ENCODE results near the gene EGFLAM.
A peak's percentile ranks its signal among the peaks of the same experiment; 100 is the strongest.

Gene EGFLAM

DNA sequence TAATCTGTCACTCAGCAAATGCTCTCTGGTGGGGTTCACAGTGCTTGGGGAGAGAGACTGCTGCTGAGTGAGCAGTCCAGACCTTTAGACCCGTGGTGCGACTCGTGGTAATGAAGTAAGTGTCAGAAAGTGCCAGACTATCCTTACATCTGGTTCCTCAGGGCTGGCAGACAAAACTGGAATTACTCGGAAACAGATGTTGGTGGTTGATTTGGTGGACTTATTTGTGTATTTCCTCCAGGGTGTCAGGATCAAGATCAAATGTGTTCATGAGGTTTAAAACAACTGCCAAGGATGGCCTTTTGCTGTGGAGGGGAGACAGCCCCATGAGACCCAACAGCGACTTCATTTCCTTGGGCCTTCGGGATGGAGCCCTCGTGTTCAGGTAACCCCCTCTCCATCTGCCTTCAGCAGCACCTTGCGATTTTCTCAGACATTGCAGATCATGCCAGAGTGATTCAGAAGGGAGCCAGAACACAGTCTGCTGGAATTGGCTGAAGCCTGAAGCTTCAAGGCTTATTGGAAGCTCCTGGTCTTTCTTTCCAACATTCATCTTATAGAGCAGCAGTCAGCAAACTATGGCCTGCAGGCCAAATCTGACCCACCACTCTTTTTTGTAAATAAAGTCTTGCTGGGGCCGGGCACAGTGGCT lies 192.8 kb downstream of the EGFLAM start:
- DNase-seq, result no peak

- no peak for DNase-seq
These were observed 193.8 kb downstream of the EGFLAM start for GRCh38 chr5:38452201-38452600.

DNA sequence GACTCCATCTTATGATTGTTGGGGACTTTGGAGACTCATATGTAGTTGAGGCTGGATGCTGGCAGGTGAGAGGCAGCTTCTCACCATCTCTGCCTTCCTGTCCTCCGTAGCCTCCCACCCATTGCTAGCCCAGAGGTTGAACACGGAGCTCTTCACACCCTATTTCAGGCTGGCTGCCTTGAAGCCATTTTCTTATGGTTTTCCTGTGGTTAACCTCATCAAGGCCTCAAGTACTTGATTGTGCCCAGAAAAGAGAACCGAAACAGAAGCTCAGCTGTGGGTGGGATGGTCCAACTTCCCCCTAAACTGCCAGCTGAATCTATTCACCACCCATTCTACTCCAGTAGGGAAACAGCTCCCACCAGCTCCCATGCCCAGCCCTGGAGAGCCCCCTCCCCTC lies 195.1 kb downstream of the EGFLAM start:
- DNase-seq, result no peak

DNA sequence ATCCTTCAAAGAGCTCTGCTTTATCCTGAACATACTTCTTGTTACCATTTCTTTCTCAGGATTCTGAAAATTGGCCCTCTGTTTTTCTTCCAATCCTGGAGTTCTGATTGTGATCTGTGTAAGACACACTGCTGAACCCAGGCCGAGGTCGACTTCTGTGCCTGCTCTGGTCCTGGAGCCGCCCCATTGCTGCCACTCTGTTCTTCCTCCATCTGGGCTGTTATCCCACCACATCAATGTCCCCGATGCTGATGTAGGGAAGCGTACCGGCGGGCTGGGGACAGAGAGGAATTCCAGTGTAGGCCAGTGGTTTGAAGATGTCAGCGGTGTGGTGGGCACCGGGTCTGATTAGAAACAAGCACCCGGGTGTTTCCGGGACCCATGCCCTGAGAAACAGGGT lies 195.6 kb downstream of the EGFLAM start:
- no peak for DNase-seq

DNA sequence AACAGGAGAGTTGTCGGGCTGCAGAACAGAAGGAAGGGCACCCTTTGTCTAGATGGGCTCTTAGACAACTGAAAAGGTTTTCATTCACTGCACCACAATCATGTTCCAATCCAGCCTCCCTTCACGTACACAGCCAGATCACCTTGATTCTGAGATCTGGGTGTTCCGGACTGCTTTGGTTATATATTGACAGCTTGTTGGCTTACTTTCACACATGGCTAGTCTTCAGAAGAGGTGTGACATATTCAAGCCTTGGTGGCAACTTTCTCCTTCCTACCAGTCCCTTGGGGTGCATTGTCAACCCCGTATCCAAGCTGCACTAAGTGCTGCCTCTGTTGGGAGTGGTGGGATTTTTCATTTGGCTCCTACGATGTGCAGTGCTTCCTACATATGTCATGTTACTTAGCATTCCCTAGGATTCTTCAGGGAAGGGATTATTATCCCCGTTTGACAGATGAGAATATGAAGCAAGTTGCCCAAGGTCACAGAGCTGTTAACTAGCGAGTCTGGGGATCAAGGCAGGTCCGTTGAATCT lies 197.5 kb downstream of the EGFLAM start:
- DNase-seq, result no peak

DNA sequence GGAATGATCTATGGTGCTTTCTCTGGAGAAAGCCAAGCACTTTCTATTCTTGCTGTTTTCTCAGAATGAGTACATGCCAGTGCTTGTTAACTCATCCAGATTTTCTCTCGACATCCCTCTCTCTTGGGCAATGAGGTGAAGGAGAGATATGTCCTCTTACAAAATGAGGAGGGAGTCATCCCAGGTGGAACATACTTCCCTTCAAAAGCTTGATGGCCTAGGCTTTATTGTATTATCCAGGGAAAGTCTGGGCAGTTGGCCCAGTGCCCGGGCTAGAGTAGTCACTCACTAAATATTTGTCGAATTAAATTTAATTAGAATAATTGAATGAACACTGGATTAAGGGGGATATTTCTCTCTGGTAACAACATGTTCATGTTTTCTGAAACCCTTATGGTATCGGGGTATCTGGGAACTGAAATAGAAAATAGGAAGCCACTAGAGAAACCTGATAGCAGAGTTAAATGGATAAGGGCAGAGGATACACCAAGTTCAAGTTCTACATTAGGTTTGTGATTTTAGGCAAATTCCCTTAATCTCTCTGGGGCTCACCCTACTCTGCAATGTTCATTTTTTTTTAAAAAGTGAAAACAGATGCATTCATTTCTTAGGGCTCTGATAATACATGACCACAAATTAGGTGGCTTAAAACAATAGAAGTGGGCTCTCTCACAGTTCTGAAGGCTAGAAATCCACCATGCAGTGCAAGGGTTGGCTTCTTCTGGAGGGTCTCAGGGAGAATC lies 198.5 kb downstream of the EGFLAM start:
- no peak for DNase-seq

- DNase-seq, result no peak
These were observed 199.8 kb downstream of the EGFLAM start for GRCh38 chr5:38458174-38458573.

DNA sequence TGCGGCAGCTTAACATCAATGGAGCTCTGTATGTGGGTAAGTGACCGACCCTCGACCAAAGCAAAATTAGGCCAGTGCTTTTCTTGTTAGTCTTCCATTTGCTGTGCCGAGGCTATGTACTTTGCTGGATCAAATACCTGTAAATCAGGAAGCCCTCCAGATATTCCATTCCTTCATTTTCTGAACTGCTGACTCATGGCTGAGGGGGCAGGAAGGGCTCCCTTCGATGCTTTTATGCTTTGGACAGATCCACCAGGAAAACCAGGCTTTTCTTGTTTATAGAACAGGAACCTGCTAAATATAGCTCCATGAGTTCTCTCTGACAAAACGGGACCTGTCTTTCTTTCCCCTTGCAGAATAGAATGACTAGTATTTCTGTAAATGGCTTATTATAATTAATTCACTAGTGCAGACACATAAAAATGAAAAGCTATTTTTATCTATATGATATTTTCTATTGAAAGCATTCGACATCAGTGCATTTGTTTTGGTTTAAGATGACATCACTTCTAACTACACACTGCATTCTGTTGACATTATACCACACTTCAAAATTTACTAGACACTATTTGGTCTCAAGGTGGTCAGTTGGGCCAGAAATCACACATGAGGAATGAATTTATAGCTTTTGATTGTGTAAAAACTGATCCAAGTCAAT lies 204.7 kb downstream of the EGFLAM start:
- DNase-seq, result no peak

DNA sequence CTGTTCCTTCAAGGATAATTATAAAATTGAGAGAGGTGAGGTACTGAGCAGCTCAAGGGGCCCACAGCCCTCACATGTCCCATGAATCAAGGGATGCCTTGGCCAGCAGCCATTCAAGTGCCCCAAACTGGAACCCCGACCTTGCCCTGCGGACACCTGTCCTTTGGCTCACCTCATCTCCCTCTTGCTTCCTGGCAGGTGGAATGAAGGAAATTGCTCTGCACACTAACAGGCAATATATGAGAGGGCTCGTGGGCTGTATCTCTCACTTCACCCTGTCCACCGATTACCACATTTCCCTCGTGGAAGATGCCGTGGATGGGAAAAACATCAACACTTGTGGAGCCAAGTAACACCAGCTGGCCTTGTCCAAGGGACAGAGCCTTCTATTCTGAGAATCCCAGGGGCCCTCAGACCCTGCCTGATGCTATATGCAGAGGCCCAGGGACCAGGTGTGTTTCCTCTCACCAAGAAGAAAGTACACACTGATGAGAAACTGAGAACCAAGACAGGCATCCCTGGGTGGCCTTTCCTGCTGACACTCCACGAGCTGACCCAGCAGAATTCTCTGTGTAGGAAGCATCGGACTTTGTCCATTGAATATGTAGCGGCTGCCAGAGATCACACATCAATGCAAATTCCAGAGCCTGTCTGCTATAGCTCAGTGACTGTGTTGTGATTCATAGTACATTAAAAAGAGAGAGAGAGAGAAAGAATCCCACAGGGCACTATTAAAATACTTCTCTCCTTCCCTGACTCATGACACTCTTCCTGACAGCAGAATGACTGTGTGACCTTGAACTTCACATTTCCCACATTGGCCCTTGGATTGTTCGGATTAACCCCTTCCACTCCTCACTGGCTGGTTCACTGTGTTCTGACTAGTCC lies 205.5 kb downstream of the EGFLAM start:
- no peak for DNase-seq

DNA sequence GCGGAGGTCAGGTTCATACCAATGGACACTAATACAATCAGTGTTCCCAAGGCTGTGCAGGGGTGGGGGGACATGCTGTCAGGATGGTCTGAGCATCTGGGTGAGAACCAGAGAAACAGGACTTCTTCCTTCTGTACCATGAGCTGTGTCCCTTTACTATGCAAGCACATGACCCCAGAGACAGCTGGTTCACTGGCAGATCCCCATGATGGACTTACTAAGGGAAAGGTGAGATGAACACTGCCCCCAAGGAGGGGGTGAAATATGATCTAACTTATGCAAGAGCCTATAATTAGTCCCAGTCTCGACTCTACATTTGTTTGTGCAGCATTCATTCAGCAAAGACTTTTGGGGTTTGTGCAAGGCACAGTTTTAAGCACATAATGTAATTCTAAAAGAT lies 206.7 kb downstream of the EGFLAM start:
- peak; percentile 71 for DNase-seq

GRCh38 chr5:38465702-38466423 lies 207.5 kb downstream of the EGFLAM start:
- no peak for DNase-seq

DNA sequence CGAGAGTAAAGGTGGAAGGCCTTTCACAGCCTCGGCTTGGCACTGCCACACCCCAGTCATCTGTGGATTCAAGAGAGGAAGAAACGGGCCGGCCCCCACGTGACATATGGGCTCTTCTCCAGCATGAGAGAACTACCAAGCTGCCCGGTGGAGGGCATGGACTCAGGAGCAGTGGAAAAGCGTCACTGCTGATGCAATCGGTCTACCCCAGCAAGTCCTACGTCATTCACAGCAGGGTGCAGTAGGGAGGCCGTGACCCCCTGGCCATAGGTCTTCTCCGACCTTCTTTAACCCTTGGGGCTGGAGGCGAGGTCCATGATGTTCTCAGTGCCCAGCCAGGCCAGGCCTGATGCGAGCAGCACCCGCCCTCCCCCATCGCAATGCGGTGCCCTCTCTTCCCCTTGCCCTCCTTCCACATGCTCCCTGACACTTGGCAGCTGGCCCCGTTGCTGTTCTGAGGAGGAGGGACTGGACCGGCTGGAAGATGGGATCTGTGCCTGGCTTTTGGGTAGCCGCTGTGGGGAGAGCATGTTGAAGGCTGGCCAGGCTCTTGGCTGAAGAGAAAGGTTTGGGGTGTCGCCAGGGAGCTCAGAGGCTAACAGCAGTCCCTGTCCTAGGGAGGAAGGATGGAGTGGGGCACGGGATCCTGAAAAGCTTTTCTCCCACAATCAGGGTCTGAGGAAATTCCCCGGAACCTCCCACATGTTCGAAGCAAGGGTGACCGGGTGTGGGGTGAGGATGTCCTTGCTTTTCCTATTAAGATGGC lies 208.2 kb downstream of the EGFLAM start:
- DNase-seq, result no peak

- DNase-seq, result no peak
These were observed 209.1 kb downstream of the EGFLAM start for GRCh38 chr5:38467353-38468040.

- no peak for DNase-seq
These were observed 209.9 kb downstream of the EGFLAM start for GRCh38 chr5:38468202-38468673.

DNA sequence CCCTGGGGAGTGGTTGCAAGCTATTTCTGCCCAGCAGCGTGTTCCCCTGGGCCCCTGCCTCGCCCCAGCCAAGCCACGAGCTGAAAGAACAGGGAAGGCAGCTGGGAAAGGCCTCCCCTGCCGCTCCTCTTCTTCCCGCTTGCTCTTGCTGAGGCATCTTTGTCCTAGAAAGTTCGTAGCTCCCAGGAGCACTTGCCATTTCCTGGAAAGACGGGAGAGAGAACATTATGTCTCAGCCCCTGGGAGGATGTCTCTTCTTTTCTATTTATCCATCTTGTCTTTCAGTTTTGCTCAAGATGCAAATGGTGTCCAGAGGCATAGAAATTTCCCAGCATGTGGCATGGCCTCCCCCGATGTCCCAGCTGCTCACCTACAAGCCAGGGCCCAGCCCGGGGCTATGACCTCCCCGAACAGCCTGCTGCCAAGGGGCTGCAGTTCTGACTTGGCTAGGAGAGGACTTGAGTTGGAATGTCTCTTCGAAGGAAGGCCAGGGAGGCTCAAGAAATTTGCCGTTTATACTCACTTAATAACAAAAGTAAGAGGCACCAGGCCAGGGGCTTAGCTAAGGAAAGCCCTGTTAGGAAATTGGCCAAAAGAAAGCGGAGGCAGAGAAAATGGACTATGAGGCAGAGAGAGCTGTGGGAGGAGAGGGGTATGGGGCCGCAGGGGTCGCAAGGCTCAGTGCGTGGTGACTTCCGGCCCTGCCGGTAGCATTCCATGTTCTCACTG lies 210.8 kb downstream of the EGFLAM start:
- DNase-seq, result no peak

DNA sequence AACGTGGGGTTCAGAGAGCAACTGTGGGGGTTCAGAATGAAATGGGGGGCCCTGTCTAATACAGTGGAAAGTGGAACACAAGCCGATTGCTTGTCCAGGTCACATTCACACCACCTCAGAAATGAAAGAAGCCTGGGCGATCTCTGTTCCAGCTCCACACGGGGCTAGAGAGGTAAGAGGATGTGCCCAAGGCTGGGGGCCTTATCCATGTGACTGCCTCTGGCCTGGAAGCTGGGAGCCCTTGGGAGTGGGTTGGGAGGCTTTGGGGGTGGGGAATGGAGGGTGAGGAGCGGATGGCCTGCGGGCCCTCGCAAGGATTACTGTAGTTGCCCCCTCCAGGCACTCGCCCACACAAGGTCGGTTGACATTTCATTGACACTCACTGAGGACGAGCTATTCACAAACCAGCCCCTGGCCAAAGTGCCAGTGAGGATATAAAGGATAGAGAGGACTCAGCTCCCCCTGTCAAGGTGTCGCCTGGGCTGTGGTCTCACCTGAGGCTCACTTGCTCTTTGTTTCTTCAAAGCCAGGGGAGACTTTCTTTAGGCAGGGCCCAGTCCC lies 211.4 kb downstream of the EGFLAM start:
- DNase-seq, result no peak

DNA sequence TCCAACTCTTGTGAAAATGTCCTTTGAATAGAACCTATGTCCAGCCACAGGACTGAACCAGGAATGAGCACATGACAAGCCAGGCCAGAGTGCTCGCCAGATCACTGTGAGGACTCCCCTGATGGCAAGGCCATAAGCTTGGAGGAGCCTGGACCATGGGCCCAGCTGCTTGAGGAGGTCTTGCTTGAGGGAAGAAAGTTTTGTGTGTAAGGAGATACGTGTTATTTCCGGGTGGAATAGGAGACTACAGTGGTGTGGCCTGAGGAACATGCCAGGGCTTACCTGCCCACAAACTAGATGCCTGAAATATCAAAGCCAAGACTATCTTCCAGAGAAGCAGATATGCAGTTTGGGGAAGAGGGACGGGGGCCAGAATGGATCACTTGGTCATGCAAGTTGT lies 213.3 kb downstream of the EGFLAM start:
- DNase-seq, result no peak

GRCh38 chr5:38472541-38472940 lies 214.2 kb downstream of the EGFLAM start:
- no peak for DNase-seq

GRCh38 chr5:38473008-38473407 lies 214.6 kb downstream of the EGFLAM start:
- peak; percentile 86 for DNase-seq

GRCh38 chr5:38478166-38478565 lies 219.8 kb downstream of the EGFLAM start:
- DNase-seq, result no peak
